SK-N-MC (cell line): ENCODE data around the gene TBCC.

Source experiments
- EZH2 ChIP-seq: fragments of 200-600 bp; sonication (generic); IDR thresholded peaks from one replicate; pipeline ENCODE4 v1.6.1; 2017; ENCODE audit warnings: antibody characterized with exemption
- FOXP2 ChIP-seq: optimal IDR thresholded peaks from 2 replicates; pipeline ENCODE3; 2011; ENCODE audit warnings: mild to moderate bottlenecking, moderate library complexity; ENCODE audit not compliant: insufficient read depth; ENCODE audit errors: extremely low read length, control extremely low read depth
- POLR2AphosphoS5 ChIP-seq: IDR thresholded peaks from 2 replicates; pipeline ENCODE4 v1.6.1; 2012; ENCODE audit warnings: mild to moderate bottlenecking, low read depth, low read length, borderline replicate concordance

DNA sequence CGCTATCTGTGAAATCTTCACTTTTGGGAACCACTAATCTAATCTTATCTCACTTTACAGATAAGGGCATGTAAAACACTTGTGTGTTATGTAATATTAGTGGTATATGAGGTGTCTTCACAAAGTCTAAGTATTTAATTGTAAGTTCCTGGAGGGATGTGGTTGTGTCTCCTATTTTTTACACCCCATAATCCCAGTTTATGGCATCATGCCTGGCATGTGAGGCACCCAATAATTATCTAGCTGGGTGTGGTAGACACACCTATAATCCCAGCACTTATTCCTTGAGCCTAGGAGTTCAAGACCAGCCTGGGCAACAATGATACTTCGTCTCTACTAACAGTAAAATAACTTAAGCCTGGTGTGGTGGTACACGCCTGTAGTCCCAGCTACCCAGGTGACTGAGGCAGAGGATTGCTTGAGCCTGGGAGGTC, 16.5 kb upstream of the TBCC start:
- TF ChIP-seq POLR2AphosphoS5 (no peak), EZH2 (no peak), FOXP2 (no peak)
